Fibroblast of skin of abdomen (primary cell): Measurements from ENCODE around the gene KIF27.
"Not testable (repeated sequence)": the region's sequence is repeated elsewhere in the genome, so short reads cannot be mapped to it uniquely, and the experiment has no call there.

Experiments used
- DNase-seq: peaks from one replicate; pipeline ENCODE4 v3.0.0-alpha.2; 2013

KIF27 gene

GRCh38 chr9:83809213-83809612, 112.0 kb downstream of the KIF27 start:
- DNase-seq = not testable (repeated sequence)

- DNase-seq = not testable (repeated sequence)
Measured at GRCh38 chr9:83804454-83804853, 116.8 kb downstream of the KIF27 start.

- not testable (repeated sequence) for DNase-seq
Measured at GRCh38 chr9:83803941-83804340, 117.3 kb downstream of the KIF27 start.

- no peak for DNase-seq
Measured at GRCh38 chr9:83800236-83801033, 120.8 kb downstream of the KIF27 start.

GRCh38 chr9:83794051-83794450, 127.2 kb downstream of the KIF27 start:
- no peak for DNase-seq

GRCh38 chr9:83792746-83793145, 128.5 kb downstream of the KIF27 start:
- no peak for DNase-seq
